Measurements from ENCODE around the gene ANP32D. TPM values are rescaled to one million over a fixed set of nuclear protein-coding genes. Genes with fewer than 3 reads are reported as not detected.
"Not testable (repeated sequence)": the region's sequence is repeated elsewhere in the genome, so short reads cannot be mapped to it uniquely, and the experiment has no call there.

ANP32D gene
- not detected in 2 replicates for total RNA-seq (2014; rRNA removed; shearing (Covaris generic))

DNA sequence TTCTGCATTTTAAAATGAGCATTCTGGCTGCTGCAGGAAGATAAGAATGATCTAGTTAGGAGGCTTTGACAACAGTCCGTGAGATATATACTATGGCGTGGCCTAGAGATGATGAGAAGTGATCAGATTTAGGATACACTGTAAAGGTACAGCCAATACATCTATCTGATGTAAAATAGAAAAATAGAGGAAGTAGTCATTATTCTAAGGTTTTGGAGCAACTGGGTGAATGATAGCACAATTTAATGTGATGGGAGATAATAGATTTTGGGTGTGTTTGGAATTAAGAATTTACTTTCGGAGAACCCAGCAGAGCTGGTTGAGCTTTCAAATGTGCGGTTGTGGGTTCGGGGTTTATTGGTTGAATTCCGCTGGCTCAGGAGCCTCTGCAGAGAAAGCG, at the start of gene ANP32D:
TSS of gene ANP32D (plus strand) at position 301 of the 400 bp plus-strand sequence. CDS start 106 bp downstream, outside the sequence.
- no peak for DNase-seq (ENCODE audit: low spot score)

DNA sequence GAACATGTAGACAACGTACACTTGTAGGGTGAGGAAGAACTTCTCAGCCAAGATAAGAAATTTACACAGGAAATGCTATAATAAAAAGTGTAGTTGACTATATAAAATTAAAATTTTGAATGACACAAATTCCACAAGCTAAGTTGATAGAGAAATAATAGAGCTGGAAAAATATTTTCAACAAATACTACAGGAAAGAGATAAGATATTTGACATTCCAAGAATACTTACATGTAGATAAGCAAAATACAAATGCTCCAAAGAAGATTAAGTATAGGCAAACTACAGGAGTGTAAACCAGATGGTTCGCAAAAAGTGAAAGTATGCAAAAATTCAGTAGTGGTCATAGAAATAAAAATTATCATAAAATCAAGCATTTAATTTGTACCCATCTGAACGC, 49.2 kb upstream of the ANP32D start:
- DNase-seq (ENCODE audit: low spot score) = no peak

DNA sequence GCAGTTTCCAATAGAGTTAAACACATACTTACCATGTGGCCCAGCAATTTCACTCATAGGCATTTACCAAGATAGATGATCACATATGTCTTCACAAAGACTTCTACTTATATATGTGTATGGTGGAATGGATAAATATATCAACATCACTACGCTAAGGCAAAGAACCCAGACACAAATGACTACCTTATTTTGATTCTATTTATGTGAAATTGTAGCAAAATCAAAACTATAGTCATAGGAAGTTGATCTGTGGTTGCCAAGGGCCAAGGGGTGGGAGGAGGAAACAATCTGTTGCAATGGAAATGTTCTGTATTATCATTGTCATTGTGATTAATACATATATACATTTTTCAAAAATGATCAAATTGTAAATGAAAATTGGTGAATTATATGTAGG, 47.7 kb upstream of the ANP32D start:
- DNase-seq (ENCODE audit: low spot score) = no peak

DNA sequence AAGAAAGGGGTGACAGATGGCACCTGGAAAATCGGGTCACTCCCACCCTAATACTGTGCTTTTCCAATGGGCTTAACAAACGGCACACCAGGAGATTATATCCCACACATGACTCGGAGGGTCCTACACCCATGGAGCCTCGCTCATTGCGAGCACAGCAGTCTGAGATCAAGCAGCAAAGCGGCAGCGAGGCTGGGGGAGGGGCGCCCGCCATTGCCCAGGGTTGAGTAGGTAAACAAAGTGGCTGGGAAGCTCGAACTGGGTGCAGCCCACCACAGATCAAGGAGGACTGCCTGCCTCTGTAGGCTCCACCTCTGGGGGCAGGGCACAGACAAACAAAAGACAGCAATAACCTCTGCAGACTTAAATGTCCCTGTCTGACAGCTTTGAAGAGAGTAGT, 38.3 kb upstream of the ANP32D start:
- DNase-seq (ENCODE audit: low spot score) = not testable (repeated sequence)

DNA sequence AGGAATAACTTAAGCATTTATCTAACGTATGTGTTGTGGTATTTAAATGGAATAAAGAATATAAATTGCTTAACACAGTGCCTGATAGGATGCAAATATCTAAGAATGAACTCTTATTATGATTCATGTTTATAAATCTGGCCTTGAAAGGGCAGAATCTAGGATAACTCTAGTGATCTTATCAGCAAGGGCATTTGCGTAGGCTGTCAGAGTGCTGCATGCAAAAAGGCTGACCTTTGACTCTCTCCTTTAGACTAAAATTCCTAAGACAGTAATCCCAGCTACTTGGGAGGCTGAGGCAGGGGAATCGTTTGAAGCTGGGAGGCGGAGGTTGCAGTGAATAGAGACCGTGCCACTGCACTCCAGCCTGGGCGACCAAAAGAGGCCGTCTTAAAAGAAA, 31.3 kb upstream of the ANP32D start:
- no peak for DNase-seq (ENCODE audit: low spot score)

DNA sequence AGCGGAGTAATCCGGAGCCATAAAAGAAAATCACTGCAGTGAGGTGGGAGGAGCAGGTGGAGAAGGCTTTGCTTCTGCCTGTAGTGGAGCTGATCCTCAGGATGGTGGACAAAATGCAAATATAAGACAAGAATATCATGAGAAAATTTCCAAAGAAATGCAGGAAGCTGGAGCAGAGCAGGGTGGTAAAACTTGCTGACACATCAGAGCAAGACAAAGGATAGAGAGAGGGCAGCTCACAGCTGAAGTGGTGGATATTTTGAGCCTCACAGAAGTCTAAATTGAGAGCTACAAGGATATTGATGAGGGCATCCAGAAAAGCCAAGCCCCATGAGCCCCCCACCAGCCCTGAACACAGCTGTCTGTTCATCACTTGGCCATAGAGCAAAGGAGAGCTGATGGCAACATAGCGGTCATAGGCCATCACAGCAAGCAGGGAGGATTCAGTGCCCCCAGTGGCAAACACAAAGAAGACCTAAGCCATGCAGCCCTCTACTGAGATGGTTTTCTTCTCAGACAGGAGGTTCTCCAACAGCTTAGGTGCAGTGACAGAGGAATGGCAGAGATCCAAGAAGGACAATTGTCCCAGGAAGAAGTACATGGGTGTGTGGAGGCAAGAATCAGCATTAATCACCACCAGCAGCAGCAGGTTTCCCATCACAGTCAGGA, 30.0 kb upstream of the ANP32D start:
- peak; percentile 10 for DNase-seq (ENCODE audit: low spot score)

DNA sequence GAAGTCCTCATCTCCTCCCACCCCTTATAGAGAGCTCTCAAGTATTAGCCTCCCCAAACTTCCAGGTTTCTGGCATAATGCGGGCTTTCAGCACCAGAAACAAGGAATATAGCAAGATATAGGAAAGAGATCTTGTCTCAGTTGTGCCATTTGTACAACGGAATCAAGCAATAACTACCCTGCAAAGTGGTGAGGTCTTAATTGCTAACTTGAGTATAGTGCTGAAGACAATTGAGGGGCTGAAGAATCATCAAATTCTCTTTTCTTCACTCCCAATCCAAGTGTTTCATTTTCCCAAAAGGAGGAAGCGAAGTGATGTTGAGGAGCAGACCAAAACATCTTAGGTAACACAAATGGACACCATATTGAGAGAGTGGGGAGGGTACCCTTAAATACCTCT, 26.8 kb upstream of the ANP32D start:
- no peak for DNase-seq (ENCODE audit: low spot score)

DNA sequence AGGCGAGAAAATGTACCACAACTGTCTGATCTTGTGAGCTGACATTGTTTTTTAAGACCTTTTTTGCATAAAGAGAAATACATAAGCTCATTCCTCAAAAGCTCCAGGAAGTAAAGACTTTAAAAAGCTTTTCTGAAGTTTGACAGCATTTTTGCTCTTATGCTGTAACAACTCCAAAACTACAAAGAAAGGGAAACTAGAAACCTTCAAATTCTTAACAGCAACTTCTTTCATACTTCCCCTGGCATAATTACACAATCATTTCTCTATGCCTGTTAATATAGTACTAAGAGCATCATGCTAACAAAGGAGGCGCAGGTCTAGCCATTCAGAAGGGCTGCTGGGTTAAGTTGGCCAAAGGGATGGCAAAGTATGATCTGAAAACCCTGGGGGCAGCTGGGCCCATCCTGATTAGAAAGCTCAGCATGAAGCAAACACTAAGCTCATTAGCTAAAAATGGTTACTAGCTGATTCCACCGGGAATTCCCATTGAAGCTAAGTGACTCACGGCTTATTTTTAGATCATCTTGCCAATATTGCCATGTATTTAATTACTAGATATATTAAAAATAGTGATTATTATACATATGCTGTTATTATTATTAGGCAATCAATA, 26.1 kb upstream of the ANP32D start:
- no peak for DNase-seq (ENCODE audit: low spot score)

DNA sequence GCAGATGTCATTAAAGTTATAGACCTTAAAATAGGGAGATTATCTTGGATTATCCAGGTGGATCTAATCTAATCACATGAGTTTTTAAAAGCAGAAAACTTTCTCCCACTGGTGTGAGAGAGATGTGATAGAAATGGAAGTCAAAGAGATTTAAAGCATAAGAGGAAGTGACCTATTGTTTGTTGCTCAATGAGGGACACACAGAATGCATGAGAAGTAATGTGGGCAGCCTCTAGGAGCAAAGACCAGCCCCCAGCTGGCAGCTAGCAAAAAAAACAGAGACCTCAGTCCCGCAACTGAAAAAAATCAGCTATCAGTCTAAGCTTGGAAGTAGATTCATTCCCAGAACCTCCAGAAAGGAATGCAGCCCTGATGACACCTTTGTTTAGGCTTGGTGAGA, 24.6 kb upstream of the ANP32D start:
- DNase-seq (ENCODE audit: low spot score) = no peak

DNA sequence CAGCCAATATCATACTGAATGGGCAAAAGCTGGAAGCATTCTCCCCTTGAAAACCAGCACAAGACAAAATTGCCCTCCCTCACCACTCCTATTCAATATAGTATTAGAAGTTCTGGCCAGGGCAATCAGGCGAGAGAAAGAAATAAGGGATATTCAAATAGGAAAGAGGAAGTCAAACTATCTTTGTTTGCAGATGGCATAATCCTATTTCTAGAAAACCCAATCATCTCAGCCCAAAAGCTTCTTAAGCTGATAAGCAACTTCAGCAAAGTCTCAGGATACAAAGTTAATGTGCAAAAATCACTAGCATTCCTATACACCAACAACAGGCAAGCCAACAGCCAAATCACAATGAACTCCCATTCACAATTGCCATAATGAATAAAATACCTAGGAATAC, 21.0 kb upstream of the ANP32D start:
- no peak for DNase-seq (ENCODE audit: low spot score)

DNA sequence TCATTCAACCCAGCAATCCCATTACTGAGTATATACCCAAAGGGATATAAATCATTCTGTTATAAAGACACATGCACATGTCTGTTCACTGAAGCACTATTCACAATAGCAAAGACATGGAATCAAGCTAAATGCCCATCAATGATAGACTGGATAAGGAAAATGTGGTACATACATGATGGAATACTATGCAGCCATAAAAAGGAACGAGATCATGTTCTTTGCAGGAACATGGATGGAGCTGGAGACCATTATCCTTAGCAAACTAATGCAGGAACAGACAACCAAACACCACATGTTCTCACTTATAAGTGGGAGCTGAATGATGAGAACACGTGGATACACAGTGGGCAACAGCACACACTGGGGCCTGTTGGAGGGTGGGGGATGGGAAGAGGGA, 19.4 kb upstream of the ANP32D start:
- not testable (repeated sequence) for DNase-seq (ENCODE audit: low spot score)

DNA sequence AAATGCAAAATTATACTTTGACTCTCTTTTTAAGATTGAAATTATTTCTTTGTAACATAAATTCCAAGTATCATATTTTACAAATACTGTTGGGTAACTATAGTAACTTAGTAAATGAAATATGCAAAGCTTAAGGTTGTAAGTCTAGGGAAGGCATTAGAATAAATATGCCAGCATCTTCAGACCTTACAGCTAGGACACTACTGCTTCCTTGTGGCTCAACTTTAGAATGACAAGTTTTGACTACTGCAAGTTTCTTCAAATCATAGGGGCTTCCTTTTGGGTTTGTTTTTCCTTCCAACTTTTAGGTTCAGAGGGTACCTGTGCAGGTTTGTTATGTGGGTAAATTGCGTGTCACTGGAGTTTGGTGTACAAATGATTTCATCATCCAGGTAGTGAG, 17.7 kb upstream of the ANP32D start:
- DNase-seq (ENCODE audit: low spot score) = peak; percentile 34

DNA sequence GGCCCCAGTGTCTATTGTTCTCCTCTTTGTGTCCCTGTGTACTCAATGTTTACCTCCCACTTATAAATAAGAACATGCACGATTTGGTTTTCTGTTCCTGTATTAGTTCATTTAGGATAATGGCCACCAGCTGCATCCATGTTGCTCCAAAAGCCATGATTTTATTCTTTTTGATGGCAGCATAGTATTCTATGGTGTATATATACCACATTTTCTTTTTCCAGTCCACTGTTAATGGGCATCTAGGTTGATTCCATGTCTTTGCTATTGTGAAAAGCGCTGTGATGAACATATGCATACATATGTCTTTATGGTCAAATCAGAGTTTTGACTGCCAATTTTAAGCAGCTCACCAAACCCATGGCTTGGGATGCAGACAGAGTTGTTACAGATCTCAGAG, 17.2 kb upstream of the ANP32D start:
- no peak for DNase-seq (ENCODE audit: low spot score)

DNA sequence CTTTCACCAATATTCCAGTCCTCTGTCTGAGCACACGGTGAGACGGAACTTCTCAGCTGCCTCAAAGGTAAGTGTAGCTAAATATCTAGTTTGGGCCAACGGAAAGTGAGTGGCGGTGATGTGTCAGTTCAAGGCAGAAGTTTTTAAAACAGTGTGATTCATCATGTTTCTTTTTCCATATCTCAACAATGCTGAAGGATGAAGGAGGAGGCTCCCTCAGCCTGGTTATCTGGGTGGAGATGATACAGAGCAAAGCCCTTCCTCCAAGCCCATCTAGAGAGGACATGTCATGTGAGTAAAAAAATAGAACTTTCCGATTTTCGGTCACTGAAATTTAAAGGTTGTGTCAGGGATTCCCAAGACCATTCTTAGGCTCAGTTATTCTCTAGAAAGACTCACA, 13.1 kb upstream of the ANP32D start:
- no peak for DNase-seq (ENCODE audit: low spot score)

DNA sequence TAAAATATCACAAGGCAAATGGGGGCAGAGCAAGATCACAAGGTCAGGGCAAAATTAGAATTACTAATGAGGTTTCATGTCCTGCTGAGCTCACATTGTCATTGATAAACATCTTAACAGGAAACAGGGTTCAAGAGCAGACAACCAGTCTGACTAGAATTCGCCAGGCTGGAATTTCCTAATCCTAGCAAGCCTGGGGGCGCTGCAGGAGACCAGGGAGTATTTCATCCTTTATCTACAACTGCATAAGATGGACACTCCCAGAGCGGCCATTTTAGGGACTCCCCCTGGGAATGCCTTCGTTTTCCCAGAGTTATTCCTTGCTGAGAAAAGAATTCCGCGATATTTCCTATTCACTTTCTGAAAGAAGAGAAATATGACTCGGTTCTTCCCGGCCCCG, 3.3 kb upstream of the ANP32D start:
- not testable (repeated sequence) for DNase-seq (ENCODE audit: low spot score)

DNA sequence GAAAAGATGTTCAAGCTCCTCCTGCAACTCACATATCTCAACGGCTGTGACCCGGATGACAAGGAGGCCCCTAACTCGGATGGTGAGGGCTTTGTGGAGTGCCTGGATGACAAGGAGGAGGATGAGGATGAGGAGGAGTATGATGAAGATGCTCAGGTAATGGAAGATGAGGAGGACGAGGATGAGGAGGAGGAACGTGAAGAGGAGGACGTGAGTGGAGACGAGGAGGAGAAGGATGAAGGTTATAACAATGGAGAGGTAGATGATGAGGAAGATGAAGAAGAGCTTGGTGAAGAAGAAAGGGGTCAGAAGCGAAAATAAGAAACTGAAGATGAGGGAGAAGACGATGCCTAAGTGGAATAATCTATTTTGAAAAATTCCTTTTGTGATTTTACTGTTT, 702 bp downstream of the ANP32D start:
- DNase-seq (ENCODE audit: low spot score) = no peak

DNA sequence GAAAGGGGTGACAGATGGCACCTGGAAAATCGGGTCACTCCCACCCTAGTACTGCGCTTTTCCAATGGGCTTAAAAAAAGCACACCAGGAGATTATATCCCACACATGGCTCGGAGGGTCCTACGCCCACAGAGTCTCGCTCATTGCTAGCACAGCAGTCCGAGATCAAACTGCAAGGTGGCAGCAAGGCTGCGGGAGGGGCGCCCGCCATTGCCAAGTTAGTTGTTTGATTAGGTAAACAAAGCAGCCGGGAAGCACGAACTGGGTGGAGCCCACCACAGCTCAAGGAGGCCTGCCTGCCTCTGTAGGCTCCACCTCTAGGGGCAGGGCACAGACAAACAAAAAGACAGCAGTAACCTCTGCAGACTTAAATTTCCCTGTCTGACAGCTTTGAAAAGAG, 2.1 kb downstream of the ANP32D start:
- DNase-seq (ENCODE audit: low spot score) = peak; percentile 15

DNA sequence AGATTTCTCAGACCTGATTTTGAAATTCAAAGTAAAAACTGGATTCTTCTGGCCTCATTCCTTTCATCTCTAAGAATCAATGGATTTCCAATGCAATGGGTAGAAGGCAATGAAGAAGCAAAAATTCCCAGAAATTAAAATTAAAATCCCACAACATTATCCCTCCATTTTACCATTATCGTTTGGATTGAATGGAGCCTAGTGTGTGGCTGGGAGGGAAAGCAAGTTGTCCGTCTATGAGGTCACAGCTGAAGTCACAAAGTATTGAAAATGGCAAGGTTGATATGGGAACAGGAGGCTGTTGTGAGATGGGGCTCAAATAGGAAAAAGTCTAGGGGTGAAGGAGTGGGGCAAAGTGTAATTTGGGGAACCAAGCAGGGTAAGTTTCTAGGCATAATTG, 9.8 kb downstream of the ANP32D start, which contains the start of gene C12orf54:
TSS of gene C12orf54 (plus strand) at position 301 of the 400 bp plus-strand sequence. CDS start 799 bp downstream, outside the sequence.
- no peak for DNase-seq (ENCODE audit: low spot score)

DNA sequence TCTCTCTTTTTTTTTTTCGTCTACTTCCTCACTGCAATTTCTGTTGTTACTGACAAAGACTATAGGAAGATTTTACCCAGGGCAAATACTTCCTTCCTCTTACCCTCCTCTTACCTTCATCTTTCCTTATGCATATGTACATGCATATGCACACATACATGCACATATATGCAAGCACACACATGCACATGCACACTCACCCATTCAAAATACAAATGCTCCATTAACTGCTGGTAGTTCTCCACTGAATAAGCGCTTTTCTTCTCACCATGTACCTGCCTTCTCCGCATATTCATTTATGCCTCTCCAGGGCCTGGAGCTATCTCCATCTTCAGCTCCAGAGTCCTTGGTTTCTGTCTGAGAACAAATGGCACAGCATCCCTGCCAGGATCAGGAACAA, 10.6 kb downstream of the ANP32D start:
- no peak for DNase-seq (ENCODE audit: low spot score)

DNA sequence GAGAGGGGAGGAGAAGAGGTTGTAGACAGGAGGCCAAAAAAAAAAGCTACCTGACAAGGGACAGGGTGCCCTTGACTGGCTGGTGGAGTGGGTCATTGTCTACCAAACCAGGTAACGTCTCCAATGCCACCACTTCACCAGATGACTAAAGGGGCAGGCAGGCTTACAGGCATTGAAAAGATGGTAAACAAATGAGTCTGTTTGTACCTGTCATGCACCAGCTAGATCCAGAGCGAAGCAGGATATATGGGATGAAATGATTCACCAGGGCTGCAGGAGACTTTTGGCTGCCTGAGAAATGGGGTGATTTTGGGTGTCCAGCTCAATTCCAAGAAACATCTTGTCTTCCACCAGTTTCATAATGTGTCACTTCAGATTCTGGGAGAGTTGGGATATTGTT, 13.9 kb downstream of the ANP32D start:
- DNase-seq (ENCODE audit: low spot score) = no peak

DNA sequence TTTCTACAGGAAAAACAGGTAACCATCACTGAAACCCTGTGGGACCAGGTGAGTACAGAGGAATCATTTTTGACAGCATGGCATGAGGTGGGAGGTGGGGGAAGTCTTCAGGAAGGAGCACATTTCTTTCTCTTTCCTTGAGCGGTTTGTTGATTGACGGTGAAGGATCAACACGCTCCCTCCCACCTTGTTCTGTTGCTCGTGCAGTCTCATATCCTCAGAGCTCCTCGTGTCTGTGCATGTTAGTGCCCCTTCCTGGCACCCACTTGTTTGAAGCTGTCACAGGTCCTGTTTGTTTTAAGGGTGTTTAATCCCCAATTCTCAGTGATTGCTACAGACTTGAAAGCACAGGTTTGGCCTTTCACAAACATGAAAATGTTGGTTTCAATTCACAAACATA, 14.3 kb downstream of the ANP32D start:
- no peak for DNase-seq (ENCODE audit: low spot score)

DNA sequence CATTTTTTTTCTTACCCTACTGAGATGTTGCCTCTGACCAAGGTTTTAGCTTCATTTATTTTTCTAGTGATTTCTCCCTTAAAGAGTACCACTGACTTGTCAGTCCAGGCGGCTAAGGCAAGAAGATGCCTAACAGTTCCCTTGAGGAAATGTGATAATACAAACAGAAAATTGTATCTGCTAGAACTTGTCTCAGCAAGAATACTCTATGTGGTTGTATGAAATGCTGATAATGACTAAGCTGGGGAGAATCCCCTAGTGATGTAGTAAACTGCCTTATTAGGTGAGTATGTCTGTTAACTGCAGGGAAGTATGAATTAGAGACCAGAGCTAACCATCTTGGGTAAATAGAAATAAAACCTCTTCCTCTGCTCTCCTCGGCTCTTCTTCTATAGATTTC, 16.7 kb downstream of the ANP32D start:
- DNase-seq (ENCODE audit: low spot score) = no peak

DNA sequence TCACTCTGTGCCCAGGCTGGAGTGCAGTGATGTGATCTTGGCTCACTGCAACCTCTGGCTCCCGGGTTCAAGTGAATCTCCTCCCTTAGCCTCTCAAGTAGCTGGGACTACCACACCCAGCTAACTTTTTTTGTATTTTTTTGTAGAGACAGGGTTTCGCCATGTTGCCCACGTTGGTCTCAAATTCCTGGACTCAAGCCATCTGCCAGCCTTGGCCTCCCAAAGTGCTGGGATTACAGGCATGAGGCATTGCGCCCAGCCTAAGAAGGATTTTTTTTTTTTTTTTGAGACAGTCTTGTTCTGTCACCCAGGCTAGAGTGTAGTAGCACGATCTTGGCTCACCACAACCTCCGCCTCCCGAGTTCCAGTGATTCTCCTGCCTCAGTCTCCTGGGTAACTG, 17.1 kb downstream of the ANP32D start:
- not testable (repeated sequence) for DNase-seq (ENCODE audit: low spot score)
